Measurements from ENCODE around the gene EGLN3.
"Not testable (repeated sequence)": the region's sequence is repeated elsewhere in the genome, so short reads cannot be mapped to it uniquely, and the experiment has no call there.

The EGLN3 gene

GRCh38 chr14:33978892-33979612 is 28.2 kb upstream of the EGLN3 start:
- no peak overlapping the region for H3K4me3 ChIP-seq (ENCODE audit: low read depth, low read length)
- TF ChIP-seq CTCF (IDR thresholded peaks at IDR 0.05; ENCODE audit: low read depth, low read length), result no peak

- no peak overlapping the region for H3K4me3 ChIP-seq (ENCODE audit: low read depth, low read length)
- no peak for TF ChIP-seq CTCF (IDR thresholded peaks at IDR 0.05; ENCODE audit: low read depth, low read length)
These were observed 21.8 kb upstream of the EGLN3 start for GRCh38 chr14:33972583-33973081.

DNA sequence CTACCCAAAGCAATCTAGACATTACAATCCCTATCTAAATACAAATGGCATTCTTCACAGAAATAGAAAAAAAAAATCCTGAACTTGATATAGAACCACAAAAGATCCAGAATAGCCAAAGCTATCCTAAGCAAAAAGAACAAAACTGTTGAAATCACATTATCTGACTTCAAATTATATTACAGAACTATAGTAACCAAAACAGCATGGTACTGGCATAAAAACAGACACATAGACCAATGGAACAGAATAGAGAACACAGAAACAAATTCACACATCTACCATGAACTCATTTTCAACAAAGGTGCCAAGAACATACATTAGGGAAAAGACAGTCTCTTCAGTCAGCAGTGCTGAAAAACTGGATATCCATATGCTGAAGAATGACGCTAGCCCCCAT is 19.0 kb upstream of the EGLN3 start:
- H3K4me3 ChIP-seq (ENCODE audit: low read depth, low read length), result not testable (repeated sequence)

GRCh38 chr14:33968722-33969121 is 17.8 kb upstream of the EGLN3 start:
- no peak overlapping the region for H3K4me3 ChIP-seq (ENCODE audit: low read depth, low read length)
- TF ChIP-seq CTCF (IDR thresholded peaks at IDR 0.05; ENCODE audit: low read depth, low read length), result no peak

DNA sequence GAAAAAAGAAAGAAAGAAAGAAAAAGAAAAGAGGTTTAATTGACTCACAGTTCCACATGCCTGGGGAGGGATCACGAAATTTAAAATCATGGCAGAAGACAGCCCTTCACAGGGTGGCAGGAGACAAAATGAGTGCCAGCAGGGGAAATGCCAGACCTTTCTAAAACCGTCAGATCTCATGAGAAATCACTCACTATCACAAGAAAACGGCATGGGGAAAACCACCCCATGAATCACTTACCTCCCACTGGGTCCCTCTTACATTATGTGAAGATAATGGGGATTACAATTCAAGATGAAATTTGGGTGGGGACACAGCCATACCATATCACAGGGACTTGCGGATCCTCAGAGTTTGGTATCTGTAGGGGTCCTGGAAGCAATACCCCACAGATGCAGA is 16.3 kb upstream of the EGLN3 start:
- H3K4me3 ChIP-seq (ENCODE audit: low read depth, low read length), result no peak overlapping the region
- TF ChIP-seq CTCF (IDR thresholded peaks at IDR 0.05; ENCODE audit: low read depth, low read length), result no peak

- no peak for TF ChIP-seq CTCF (IDR thresholded peaks at IDR 0.05; ENCODE audit: low read depth, low read length)
These were observed 15.4 kb upstream of the EGLN3 start for GRCh38 chr14:33966276-33966675.

DNA sequence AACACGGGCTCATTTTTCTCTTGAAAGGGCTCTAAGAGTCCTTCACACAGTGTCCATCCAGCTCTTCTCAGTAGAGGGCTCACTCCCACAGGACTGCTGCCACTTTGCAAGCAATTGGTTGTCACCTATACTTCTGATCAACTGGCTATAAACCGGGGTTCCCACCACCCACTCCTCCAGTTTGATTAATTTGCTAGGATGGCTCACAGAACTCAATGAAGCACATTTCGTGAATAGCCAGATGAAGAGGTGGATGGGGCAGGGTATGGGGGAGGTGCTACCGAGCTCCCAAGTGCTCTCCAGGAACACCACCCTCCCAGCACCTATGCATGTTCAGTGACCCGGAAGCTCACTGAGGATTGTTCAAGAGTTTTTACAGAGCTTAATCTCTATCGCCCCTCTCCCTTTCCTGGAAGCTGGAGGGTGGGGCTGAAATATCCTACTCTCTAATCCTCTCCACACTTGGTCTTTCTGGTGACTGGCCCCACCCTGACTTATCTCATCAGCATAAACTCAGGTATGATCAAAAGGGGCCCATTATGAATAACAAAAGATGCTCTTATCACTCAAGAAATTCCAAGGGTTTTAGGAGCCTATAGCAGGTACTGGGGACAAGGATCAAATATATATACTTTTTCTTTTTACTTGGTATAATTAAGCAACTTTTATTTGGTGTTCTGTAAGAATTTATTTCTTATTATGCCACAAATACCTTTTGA is 13.9 kb upstream of the EGLN3 start:
- TF ChIP-seq CTCF (IDR thresholded peaks at IDR 0.05; ENCODE audit: low read depth, low read length), result no peak
- no peak overlapping the region for H3K4me3 ChIP-seq (ENCODE audit: low read depth, low read length)

More at GRCh38 chr14:33966276-33966675, 15.4 kb upstream of the EGLN3 start:
- H3K4me3 ChIP-seq (ENCODE audit: low read depth, low read length), result no peak overlapping the region
